ENCODE data around the gene GANAB. TPM values are rescaled to one million over a fixed set of nuclear protein-coding genes. Genes with fewer than 3 reads are reported as not detected.
A peak's percentile ranks its signal among the peaks of the same experiment; 100 is the strongest.

Gene GANAB
- total RNA-seq, 1 experiment from 2014 or later = 364 TPM

DNA sequence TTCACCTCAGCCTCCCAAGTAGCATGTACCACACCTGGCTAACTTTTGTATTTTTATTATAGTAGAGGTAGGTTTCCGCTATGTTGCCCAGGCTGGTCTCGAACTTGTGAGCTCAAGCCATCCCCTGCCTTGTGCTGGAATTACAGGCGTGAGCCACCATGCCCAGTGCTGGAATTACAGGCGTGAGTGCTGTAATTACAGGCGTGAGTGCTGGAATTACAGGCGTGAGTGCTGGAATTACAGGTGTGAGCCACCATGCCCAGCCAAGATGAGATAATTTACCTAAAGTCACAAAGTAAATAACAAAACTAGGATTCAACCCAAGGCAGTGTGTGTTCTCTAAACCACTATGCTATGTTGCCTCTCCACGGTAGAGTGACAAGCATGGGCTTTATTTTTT, 36.1 kb upstream of the GANAB start:
- intact Hi-C loops (cut with micrococcal nuclease) = no loop called here
- Mint-ChIP-seq H3K27ac (ENCODE audit: low read depth, unreplicated experiment) (no peak overlapping the region), H3K27me3 (ENCODE audit: insufficient read depth, unreplicated experiment) (no peaks in the 10 kb centered on the region), H3K4me3 (ENCODE audit: unreplicated experiment) (no peak overlapping the region), H3K36me3 (ENCODE audit: insufficient read depth, unreplicated experiment) (peaks cover 11% of the 10 kb centered on the region), H3K9me3 (ENCODE audit: unreplicated experiment) (no peaks in the 10 kb centered on the region), H3K4me1 (ENCODE audit: insufficient read depth, unreplicated experiment) (peaks cover 14% of the 10 kb centered on the region)
- POLR2A ChIA-PET = no interaction called here
- TF ChIP-seq, protein P1, sequence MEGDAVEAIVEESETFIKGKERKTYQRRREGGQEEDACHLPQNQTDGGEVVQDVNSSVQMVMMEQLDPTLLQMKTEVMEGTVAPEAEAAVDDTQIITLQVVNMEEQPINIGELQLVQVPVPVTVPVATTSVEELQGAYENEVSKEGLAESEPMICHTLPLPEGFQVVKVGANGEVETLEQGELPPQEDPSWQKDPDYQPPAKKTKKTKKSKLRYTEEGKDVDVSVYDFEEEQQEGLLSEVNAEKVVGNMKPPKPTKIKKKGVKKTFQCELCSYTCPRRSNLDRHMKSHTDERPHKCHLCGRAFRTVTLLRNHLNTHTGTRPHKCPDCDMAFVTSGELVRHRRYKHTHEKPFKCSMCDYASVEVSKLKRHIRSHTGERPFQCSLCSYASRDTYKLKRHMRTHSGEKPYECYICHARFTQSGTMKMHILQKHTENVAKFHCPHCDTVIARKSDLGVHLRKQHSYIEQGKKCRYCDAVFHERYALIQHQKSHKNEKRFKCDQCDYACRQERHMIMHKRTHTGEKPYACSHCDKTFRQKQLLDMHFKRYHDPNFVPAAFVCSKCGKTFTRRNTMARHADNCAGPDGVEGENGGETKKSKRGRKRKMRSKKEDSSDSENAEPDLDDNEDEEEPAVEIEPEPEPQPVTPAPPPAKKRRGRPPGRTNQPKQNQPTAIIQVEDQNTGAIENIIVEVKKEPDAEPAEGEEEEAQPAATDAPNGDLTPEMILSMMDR (IDR thresholded peaks at IDR 0.05; ENCODE audit: unreplicated experiment) = no peak
- DNase-seq (ENCODE audit: unreplicated experiment) = no peak
- CTCF ChIA-PET = interaction anchor here (1.1 kb wide), 1 partner anchor 41 kb away, joined by 6 read pairs; no protein-coding TSS in a partner anchor
- BruUV-seq (replicated peaks) = no TSS peak

DNA sequence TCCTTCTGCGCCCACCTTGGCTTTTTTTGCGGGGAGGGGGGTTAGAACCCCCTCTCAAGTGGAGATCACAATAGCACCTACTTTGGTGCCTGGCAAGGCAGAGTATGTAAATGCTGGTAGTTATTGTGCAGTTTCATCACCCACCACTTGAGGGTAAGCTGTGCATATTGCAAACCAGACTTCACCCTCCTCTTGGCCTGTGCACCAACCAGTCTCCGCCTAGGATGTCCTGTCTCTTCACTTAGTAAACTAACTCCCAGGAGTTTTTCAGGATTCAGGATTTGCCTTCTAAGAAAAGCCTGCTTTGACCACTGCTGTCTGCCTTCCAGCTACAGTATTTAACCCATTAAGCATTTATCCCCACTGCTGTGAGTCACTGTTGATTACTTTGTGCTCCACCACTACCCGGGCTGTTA, 34.4 kb upstream of the GANAB start:
- Mint-ChIP-seq H3K27me3 (ENCODE audit: insufficient read depth, unreplicated experiment) (no peaks in the 10 kb centered on the region), H3K36me3 (ENCODE audit: insufficient read depth, unreplicated experiment) (peaks cover 27% of the 10 kb centered on the region), H3K4me3 (ENCODE audit: unreplicated experiment) (peak overlapping the region; percentile 45), H3K9me3 (ENCODE audit: unreplicated experiment) (no peaks in the 10 kb centered on the region), H3K4me1 (ENCODE audit: insufficient read depth, unreplicated experiment) (peaks cover 22% of the 10 kb centered on the region), H3K27ac (ENCODE audit: low read depth, unreplicated experiment) (no peak overlapping the region)
- ChIA-PET CTCF (interaction anchor here (0.6 to 3.0 kb wide), 33 partner anchors 9 to 344 kb away, joined by 3 to 72 read pairs (median 4); partner anchors contain the start of genes ASRGL1, BSCL2, GNG3 and HNRNPUL2), POLR2A (interaction anchor here (0.6 to 7.1 kb wide), 30 partner anchors 9 to 1353 kb away, joined by 3 to 132 read pairs (median 5); partner anchors contain the start of genes C11orf98, CSKMT, GANAB and HNRNPUL2)
- BruUV-seq (replicated peaks) = no TSS peak
- DNase-seq (ENCODE audit: unreplicated experiment) = peak; percentile 77
- intact Hi-C loops (cut with micrococcal nuclease) = loop anchor here (2.0 kb wide), 1 partner anchor 14 kb away; no protein-coding TSS in a partner anchor
- TF ChIP-seq, protein P1 (IDR thresholded peaks at IDR 0.05; ENCODE audit: unreplicated experiment) = peak; percentile 42

DNA sequence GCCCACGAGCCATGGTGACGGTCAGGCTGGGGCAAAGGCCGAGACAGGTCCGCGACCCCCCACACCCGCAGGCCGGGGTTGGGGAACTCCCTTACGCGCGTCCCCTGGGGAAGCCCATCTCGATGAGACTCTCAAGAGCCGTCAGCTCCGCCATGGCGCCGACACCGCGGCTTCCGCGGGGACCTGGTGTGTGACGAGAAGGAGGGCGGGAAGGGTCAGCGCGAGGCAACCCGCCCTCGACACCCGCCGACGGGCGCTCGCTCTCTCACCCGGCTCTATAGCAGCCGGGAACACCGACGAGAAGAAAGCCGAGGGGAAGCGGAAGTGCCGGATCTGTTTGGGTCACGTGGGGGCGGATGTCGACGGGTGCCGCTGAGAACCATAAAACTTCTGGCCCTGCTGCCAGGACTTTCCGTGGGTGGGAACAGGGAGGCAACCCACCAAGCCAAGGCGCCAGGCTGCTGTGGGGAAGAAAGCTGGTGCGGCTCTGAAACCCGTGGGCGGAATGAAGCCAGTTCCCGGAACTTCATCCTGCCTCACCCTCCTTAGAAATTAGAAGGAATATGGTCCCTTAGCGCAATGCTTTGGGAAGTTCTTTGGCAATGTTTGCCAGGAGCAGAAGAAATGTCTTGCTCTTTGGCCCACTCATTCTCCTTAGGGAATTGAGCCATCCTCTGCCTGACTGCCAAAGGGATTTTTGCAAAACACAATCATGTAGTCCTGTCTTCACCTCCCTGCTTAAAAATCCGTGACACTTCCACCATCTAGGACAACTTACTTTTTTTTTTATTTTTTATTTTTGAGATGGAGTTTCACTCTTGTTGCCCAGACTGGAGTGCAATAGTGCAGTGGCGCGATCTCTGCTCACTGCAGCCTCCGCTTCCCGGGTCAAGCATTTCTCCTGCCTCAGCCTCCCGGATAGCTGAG, 32.6 kb upstream of the GANAB start, which contains the start of gene UBXN1:
Gene UBXN1, minus strand, starts transcription at position 304 of the 927 bp plus-strand sequence. Its CDS starts 150 bp downstream, at position 154.
- ChIA-PET CTCF (interaction anchor here (0.8 to 3.0 kb wide), 11 partner anchors 7 to 1532 kb away, joined by 3 to 72 read pairs (median 11); partner anchors contain the start of genes BSCL2, GNG3, HNRNPUL2 and LBHD1), POLR2A (interaction anchor here (0.7 to 7.1 kb wide), 23 partner anchors 10 to 177 kb away, joined by 3 to 132 read pairs (median 5); partner anchors contain the start of genes C11orf98, CSKMT, HNRNPUL2 and INTS5)
- intact Hi-C loops (cut with micrococcal nuclease) = no loop called here
- Mint-ChIP-seq H3K36me3 (ENCODE audit: insufficient read depth, unreplicated experiment) (peaks cover 41% of the 10 kb centered on the region), H3K4me1 (ENCODE audit: insufficient read depth, unreplicated experiment) (peaks cover 22% of the 10 kb centered on the region), H3K4me3 (ENCODE audit: unreplicated experiment) (peak within 1 kb of the TSS; percentile 72), H3K9me3 (ENCODE audit: unreplicated experiment) (no peaks in the 10 kb centered on the region), H3K27me3 (ENCODE audit: insufficient read depth, unreplicated experiment) (no peaks in the 10 kb centered on the region), H3K27ac (ENCODE audit: low read depth, unreplicated experiment) (peak within 1 kb of the TSS; percentile 94)
- peak; percentile 89 for DNase-seq (ENCODE audit: unreplicated experiment)
- BruUV-seq (replicated peaks) = TSS peak; percentile 59
- TF ChIP-seq, protein P1 (IDR thresholded peaks at IDR 0.05; ENCODE audit: unreplicated experiment) = no peak

DNA sequence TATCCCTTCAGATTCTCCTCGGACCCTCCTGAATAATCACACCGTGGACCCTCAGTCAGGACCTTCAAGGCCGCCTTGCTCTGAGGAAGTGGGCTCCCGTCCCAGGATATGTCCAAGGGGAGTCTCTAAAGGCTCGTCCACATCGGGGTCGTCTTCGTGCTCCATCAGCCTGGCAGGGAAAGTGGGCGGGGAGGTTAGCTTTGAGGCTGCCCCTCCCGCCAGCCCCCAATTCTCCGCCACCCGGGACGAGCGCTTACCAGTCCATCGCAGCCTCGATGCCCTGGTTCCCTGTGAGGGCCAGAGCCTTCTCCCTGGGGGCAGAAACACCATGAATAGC, 32.0 kb upstream of the GANAB start:
- peaks cover 44% of the 10 kb centered on the region for H3K36me3 Mint-ChIP-seq (ENCODE audit: insufficient read depth, unreplicated experiment)
- TF ChIP-seq, protein P1 (IDR thresholded peaks at IDR 0.05; ENCODE audit: unreplicated experiment) = no peak
- BruUV-seq (replicated peaks) = no TSS peak
- no peaks in the 10 kb centered on the region for H3K9me3 Mint-ChIP-seq (ENCODE audit: unreplicated experiment)
- peak overlapping the region; percentile 94 for H3K27ac Mint-ChIP-seq (ENCODE audit: low read depth, unreplicated experiment)
- POLR2A ChIA-PET = interaction anchor here (1.0 to 7.1 kb wide), 15 partner anchors 10 to 130 kb away, joined by 3 to 132 read pairs (median 5); partner anchors contain the start of genes C11orf98, CSKMT, HNRNPUL2 and LBHD1
- H3K27me3 Mint-ChIP-seq (ENCODE audit: insufficient read depth, unreplicated experiment) = no peaks in the 10 kb centered on the region
- intact Hi-C loops (cut with micrococcal nuclease) = no loop called here
- peaks cover 22% of the 10 kb centered on the region for H3K4me1 Mint-ChIP-seq (ENCODE audit: insufficient read depth, unreplicated experiment)
- H3K4me3 Mint-ChIP-seq (ENCODE audit: unreplicated experiment) = peak overlapping the region; percentile 72
- no peak for DNase-seq (ENCODE audit: unreplicated experiment)
- CTCF ChIA-PET = interaction anchor here (2.2 to 2.9 kb wide), 2 partner anchors 11 to 15 kb away, joined by 8 to 15 read pairs; no protein-coding TSS in a partner anchor
